ENCODE data around the gene PFDN5.
"Not testable (repeated sequence)": the region's sequence is repeated elsewhere in the genome, so short reads cannot be mapped to it uniquely, and the experiment has no call there.

Gene PFDN5

DNA sequence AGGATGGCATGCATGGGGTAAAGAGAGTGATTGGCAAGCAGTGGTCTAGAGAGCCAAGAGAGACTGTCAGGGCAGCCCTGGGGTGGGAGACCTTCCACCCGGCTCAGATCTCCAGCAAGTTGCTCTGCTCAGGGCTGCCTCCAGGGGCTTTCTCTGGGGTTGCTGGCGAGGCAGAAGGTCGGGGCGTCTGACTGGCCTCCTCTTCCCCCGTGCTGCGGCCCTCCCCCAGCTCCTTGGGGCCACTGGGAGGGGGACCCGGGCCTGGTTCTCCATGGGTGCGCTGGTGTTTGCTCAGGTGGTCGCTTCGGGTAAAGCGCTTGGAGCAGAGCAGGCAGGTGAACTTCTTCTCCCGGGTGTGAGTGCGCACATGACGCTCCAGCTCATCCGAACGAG is 32.7 kb downstream of the PFDN5 start:
- no peak for DNase-seq

- DNase-seq, result no peak
Measured at GRCh38 chr12:53330671-53331070, 35.3 kb downstream of the PFDN5 start.

DNA sequence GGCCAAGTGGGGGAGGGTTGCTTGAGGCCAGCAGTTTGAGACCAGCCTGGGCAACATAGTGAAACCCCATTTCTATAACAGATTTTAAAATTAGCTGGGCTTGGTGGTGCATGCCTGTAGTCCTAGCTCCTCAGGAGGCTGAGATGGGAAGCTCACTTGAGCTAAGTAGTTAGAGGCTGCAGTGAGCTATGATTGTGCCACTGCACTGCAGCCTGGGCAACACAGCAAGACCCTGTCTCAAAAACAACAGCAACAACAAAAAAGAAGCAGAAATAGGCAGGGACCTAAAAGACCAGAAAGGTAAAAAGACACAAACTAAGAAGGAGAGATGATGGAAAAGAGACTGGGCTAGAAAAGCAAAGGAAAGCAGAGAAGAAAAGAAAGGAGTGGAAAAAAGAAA is 37.0 kb downstream of the PFDN5 start:
- not testable (repeated sequence) for DNase-seq

GRCh38 chr12:53332744-53333143 is 37.4 kb downstream of the PFDN5 start:
- DNase-seq, result no peak

- no peak for DNase-seq
Measured at GRCh38 chr12:53333289-53333688, 37.9 kb downstream of the PFDN5 start.

DNA sequence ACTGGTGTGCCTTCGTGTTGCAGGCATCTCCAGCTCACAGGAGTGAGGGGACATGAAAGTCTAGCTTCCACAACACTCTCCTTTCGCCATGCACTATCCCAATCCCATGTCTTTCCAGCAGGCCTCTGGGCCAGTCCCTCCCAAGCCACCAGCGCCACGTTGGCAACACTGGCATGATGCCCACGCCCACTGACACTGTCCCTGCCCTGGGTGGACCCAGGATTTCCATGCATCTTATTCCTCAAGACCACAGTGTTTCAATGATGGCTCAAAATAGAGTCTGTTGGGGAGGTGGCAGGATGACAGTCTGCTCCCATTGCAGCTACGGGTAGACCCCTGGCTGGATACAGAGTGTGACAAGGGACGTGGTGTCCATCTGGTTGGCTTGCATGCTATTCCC is 38.5 kb downstream of the PFDN5 start:
- DNase-seq, result no peak

DNA sequence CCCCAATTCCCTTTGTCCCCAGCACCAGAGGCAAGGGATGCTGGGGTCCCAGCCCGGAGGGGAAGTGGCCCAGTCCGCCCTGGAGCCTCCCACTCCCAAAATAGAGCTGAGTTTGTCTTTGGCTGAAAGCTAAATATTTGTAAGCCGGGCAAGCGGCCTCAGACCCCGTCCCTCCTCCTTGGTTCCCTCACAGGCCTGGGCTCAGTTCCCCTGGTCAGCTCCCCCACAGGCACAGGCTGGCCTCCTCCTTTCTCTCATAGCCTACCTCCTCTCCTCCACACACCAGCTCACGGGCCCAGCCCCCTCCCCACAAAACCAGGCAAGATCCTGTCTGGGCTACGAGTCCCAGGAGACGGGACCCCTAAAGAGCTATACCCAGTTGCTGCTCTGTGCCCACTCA is 39.5 kb downstream of the PFDN5 start:
- no peak for DNase-seq

DNA sequence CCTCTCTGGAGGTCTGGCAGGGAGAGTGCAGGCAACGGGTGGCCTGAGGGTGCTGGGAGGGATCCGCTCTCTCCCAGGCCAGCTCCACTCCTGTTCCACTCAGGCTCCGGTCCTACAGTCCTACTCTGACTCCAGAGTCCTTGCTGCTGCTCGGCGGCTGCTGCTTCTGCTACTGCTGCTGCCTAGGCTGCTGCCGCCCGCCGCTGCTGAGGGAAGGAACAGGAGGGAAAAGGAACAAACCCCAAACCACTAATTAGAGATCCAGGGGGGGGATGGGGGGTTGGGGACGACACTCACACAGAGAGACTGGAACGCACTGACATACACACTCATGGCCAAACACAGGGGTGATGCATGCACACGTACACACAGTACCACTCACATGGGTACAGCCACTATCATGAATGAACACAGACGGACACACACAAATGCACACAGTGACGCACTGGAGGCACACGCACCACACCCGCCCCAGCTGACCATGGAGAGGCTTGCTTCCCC is 40.9 kb downstream of the PFDN5 start, which contains the start of gene SP7:
TSS of gene SP7 (minus strand) at position 174 of the 501 bp plus-strand sequence. CDS start 708 bp downstream, outside the sequence.
- DNase-seq, result no peak

GRCh38 chr12:53338017-53338416 is 42.7 kb downstream of the PFDN5 start:
- DNase-seq, result no peak

DNA sequence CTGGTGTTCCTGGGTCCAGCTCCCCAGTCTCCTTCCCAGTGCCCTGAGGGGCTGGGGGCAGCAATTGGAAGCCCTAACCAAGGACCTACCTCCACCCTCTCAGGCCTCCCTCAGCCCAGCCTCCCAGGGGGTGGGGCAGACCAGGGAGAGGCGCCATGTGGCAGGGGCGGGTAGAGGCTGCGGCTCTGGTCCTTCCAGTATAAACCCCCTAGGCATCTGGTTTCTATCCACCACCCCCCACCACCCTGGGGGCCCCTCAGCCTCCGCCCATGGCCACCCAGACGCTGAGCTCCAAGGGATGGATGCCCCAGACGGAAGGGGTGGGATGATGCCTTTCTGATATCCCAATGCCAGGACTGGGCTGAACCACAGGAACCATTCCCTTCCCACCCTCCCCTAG is 43.6 kb downstream of the PFDN5 start:
- DNase-seq, result no peak

DNA sequence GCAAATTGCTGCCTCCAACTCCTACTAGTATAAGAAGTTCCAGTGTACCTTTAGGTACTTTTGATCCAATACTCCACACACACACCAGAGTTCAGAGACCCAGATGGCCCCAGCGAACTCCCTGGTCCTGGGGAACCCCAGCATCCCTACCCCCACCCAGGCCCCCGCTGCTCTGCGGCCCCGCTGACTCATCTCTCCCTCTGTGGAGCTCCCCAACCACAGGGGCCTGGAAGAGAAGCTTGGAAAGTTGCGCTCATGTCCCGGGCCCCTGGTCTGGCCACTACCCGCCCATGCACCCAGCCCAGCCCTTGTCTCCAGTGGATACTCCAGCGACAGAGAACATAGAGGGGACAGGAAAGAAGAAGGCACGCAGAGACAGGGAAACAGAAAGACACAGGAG is 45.1 kb downstream of the PFDN5 start:
- DNase-seq, result no peak

- DNase-seq, result no peak
Measured at GRCh38 chr12:53343449-53343848, 48.1 kb downstream of the PFDN5 start.

DNA sequence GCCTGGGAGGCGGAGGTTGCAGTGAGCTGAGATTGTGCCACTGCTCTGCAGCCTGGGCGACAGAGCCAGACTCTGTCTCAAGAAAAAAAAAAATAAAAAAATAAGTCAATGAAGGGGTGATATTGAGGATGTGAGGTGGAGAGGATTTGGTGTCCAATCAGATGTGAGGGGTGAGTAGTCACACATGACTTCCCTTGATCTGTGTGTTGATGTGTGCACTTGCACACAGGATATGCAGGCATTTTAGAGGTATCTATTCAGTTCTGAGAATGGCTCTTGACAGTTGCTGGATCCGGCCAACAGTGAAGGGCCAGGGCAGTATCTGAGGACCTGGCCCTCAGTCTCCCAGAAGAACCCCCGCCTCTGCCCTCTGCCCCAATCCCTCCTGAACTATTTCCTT is 48.6 kb downstream of the PFDN5 start:
- DNase-seq, result no peak

- DNase-seq, result no peak
Measured at GRCh38 chr12:53344487-53344823, 49.1 kb downstream of the PFDN5 start.

- DNase-seq, result peak; percentile 35 to 72 (median 58)
Measured at GRCh38 chr12:53344824-53345485, 49.6 kb downstream of the PFDN5 start.

DNA sequence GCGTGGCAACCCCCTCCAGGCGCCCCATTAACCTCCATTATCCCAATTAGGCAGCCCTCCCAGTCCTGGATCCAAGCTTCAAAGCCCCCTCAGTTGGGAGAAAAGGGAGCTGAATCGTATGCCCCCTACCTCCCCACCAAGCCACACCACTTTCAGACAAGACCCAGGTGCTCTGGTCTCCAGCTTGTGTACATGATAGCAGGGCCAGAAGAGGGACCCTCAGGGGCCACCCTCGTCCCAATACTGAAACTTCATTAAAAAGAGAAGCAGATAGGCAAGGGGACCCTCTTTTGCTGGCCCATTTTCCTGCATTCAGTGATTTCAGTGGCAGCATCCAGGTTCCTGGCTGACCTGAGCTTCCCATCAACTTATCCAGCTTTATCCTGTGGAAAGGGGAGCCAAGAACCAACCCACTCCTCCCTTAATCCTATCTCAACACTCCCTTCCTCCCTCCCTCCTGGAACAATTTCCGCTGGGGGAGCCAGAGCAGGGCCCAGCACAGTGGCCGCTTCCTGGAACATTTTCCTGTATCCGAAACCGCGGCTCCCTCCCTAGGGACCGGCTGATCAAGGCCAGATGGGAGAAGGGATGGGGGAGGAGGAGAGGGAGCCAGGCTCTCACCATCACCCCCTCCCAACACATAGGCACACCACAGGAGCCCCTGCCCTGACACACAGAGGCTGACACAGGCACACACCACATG is 50.3 kb downstream of the PFDN5 start:
- DNase-seq, result no peak

DNA sequence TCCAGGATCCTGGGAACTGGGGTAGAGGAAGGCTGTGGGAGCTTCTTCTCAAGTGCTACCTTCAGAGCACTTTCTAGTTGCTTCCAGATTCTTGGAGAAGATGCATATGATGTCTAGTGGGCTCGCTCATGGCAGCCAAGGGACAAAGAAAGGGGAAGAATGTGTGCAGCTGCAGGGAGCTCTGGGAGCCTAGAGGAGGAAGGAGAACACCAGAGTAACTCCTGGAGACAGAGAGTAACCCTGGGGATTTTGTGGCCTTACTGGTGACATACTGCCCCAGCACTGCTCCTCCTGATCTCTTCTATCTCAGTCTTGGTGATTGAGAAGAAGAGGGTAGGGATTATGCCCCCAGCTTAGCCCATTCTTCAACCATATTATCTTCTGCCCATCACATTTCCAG is 51.1 kb downstream of the PFDN5 start:
- DNase-seq, result no peak

DNA sequence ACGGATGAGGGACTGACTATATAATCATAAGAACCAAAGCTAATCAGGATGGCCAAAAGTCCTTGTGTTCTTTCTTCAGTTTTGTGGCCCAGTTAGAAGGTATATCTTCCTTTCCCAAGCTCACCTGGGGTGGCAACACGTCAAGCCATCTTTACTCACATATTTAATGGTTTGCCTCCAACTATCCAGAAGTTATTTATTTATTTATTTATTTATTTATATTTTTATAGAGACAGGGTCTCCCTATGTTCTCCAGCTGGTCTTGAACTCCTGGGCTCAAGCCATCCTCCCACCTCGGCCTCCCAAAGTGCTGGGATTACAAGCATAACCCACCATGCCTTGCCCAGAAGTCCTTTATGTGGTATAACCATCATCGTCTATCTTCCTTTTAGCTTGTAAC is 52.6 kb downstream of the PFDN5 start:
- no peak for DNase-seq
